ENCODE measurements around the gene SPATC1L. TPM values are rescaled to one million over a fixed set of nuclear protein-coding genes. Genes with fewer than 3 reads are reported as not detected.

SPATC1L gene
- polyA plus RNA-seq, 2 of the 4 experiments (the other 2 are of a cell fraction): 0.14 TPM; not detected in 1

- H3K4me3 ChIP-seq: no peak overlapping the region
- TF ChIP-seq EHF (CRISPR knock-in tag; IDR thresholded peaks at IDR 0.05) (no peak), JUN (IDR thresholded peaks at IDR 0.05) (no peak), REST (IDR thresholded peaks at IDR 0.05) (no peak), SREBF2 (IDR thresholded peaks at IDR 0.05) (no peak), HDAC2 (IDR thresholded peaks at IDR 0.05) (no peak), ZSCAN20 (CRISPR knock-in tag; IDR thresholded peaks at IDR 0.05) (no peak), RCOR1 (IDR thresholded peaks at IDR 0.05; ENCODE audit: low read depth, low read length) (no peak), ZFP36 (IDR thresholded peaks at IDR 0.05; ENCODE audit: borderline replicate concordance, partially characterized antibody) (no peak), FOSL2 (IDR thresholded peaks at IDR 0.05) (no peak), FOSL2 (CRISPR knock-in tag; IDR thresholded peaks at IDR 0.05) (no peak), ESRRA (IDR thresholded peaks at IDR 0.05; ENCODE audit: borderline replicate concordance, low read length) (no peak), RFX5 (IDR thresholded peaks at IDR 0.05) (no peak)
- FAIRE-seq: no peak
- H3K4me2 ChIP-seq: no peak overlapping the region
- ChIA-PET CTCF (interaction anchor here (1.4 kb wide), 1 partner anchor 149 kb away, joined by 5 read pairs; no protein-coding TSS in a partner anchor), POLR2A (no interaction called here)
- peak; percentile 18 to 23 for DNase-seq (ENCODE audit: low read depth in 1 of 2, low spot score in 1 of 2)
- peak; percentile 26 to 64; a peak in 3 of 6 replicates for ATAC-seq
- WGBS (ENCODE audit: missing lambda C conversion rate): 29% methylated on average over 11 of the region's 12 CpGs
- H3K9me3 ChIP-seq: no peaks in the 10 kb centered on the region
- no peaks in the 10 kb centered on the region for H3K4me1 ChIP-seq
- H3K27ac ChIP-seq: no peak overlapping the region; a peak in 1 of 6 replicates
Observed at GRCh38 chr21:46122237-46122671, 62.0 kb downstream of the SPATC1L start.

- ATAC-seq (peak in 1 of 2 experiments; percentile 14; a peak in 1 of 6 replicates), FAIRE-seq (no peak), DNase-seq (ENCODE audit: low read depth in 1 of 2, low spot score in 1 of 2) (no peak)
- Histone ChIP-seq H3K9me3 (no peaks in the 10 kb centered on the region), H3K4me2 (no peak overlapping the region), H3K4me3 (no peak overlapping the region), H3K4me1 (no peaks in the 10 kb centered on the region), H3K27ac (no peak overlapping the region; a peak in 1 of 6 replicates)
- TF ChIP-seq RFX5 (IDR thresholded peaks at IDR 0.05): no peak
- no peak for TF ChIP-seq NPAS2 (CRISPR knock-in tag; IDR thresholded peaks at IDR 0.05; ENCODE audit: borderline replicate concordance)
- TF ChIP-seq JUNB (IDR thresholded peaks at IDR 0.05): no peak
- no peak for TF ChIP-seq HES2 (IDR thresholded peaks at IDR 0.05)
- no peak for TF ChIP-seq ESRRA (IDR thresholded peaks at IDR 0.05; ENCODE audit: borderline replicate concordance, low read length)
- no peak for TF ChIP-seq POLR2A (IDR thresholded peaks at IDR 0.05; ENCODE audit: low read length)
- TF ChIP-seq REST (IDR thresholded peaks at IDR 0.05): no peak
- TF ChIP-seq BCL3 (IDR thresholded peaks at IDR 0.05): no peak
- no peak for TF ChIP-seq TFCP2L1 (CRISPR knock-in tag; IDR thresholded peaks at IDR 0.05)
- 95% methylated on average over 4 of the region's 29 CpGs for WGBS (ENCODE audit: missing lambda C conversion rate)
- ChIA-PET CTCF (interaction anchor here (0.8 to 1.4 kb wide), 2 partner anchors 54 to 148 kb away, joined by 3 to 5 read pairs; no protein-coding TSS in a partner anchor), POLR2A (no interaction called here)
Observed at GRCh38 chr21:46121286-46122221, 62.7 kb downstream of the SPATC1L start.
